ENCODE measurements around the gene NFIC. TPM values are rescaled to one million over a fixed set of nuclear protein-coding genes. Genes with fewer than 3 reads are reported as not detected.

Gene NFIC
- total RNA-seq, 4 donors from 2014 or later, result 76.2 to 183 (median 132) TPM

DNA sequence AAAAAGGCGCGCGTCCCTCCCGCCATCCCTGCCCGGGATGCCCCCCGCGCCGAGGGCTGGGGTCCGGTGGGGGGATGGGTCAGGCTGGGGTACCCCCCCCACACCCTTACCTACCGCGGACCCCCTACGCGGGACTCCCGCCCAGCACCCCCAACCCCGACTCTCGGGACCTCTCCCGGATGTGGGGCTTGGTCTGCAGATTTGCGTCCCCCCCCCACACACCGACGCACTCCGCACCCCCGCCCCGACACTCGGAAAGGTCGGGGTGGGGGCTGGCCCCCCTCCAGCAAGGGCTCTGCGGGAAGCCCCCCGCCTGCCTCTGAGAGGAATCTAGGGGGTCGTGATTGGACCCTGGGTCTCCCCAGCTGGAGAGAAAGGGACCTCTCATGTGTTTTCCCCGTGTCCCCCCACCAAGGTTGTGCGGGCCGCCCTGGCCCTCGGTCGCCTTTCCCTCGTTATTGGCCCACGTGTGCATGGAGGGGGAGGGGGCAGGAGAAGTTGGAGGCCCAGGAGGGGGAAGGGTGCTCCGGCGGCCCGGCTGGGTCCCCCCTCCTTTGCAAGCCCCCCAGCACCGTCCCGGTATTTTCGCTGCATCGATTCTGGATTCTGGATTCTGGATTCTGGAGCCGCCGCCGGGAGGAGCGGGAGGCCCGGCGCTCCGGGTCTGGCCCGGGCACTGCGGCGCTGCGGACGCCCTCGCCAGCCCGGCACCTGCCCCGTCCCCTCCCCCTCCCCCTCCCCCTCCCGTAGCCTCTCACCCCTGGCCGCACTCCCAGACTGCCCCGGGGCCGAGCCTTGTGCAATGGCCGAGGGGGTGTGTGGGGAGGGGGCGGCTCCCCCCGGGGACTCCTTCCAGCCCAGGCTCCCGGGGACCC lies 607 bp downstream of the NFIC start:
- peak overlapping the region; percentile 98 to 99 (median 98) for H3K27ac ChIP-seq
- DNase-seq, result peak; percentile 64 to 65
- peak in 1 of 2 donors; percentile 45 for TF ChIP-seq POLR2A (IDR thresholded peaks at IDR 0.05)
- TF ChIP-seq, protein P1, sequence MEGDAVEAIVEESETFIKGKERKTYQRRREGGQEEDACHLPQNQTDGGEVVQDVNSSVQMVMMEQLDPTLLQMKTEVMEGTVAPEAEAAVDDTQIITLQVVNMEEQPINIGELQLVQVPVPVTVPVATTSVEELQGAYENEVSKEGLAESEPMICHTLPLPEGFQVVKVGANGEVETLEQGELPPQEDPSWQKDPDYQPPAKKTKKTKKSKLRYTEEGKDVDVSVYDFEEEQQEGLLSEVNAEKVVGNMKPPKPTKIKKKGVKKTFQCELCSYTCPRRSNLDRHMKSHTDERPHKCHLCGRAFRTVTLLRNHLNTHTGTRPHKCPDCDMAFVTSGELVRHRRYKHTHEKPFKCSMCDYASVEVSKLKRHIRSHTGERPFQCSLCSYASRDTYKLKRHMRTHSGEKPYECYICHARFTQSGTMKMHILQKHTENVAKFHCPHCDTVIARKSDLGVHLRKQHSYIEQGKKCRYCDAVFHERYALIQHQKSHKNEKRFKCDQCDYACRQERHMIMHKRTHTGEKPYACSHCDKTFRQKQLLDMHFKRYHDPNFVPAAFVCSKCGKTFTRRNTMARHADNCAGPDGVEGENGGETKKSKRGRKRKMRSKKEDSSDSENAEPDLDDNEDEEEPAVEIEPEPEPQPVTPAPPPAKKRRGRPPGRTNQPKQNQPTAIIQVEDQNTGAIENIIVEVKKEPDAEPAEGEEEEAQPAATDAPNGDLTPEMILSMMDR (IDR thresholded peaks at IDR 0.05), result no peak
- H3K4me3 ChIP-seq (replicated peaks in 1 of 3), result peak overlapping the region; percentile 62 to 96 (median 92)
- intact Hi-C loops (cut with DNase I), result loop anchor here (5.0 kb wide), 1 partner anchor 35 kb away; no protein-coding TSS in a partner anchor
- 0 to 7% methylated on average over 3 to 17 of the region's 65 CpGs for WGBS, 2 donors
- H3K4me1 ChIP-seq, result peaks cover 48 to 50% of the 10 kb centered on the region in 2 donors
- H3K27me3 ChIP-seq, result no peaks in the 10 kb centered on the region
- H3K9me3 ChIP-seq, result no peaks in the 10 kb centered on the region
- no peaks in the 10 kb centered on the region for H3K36me3 ChIP-seq

DNA sequence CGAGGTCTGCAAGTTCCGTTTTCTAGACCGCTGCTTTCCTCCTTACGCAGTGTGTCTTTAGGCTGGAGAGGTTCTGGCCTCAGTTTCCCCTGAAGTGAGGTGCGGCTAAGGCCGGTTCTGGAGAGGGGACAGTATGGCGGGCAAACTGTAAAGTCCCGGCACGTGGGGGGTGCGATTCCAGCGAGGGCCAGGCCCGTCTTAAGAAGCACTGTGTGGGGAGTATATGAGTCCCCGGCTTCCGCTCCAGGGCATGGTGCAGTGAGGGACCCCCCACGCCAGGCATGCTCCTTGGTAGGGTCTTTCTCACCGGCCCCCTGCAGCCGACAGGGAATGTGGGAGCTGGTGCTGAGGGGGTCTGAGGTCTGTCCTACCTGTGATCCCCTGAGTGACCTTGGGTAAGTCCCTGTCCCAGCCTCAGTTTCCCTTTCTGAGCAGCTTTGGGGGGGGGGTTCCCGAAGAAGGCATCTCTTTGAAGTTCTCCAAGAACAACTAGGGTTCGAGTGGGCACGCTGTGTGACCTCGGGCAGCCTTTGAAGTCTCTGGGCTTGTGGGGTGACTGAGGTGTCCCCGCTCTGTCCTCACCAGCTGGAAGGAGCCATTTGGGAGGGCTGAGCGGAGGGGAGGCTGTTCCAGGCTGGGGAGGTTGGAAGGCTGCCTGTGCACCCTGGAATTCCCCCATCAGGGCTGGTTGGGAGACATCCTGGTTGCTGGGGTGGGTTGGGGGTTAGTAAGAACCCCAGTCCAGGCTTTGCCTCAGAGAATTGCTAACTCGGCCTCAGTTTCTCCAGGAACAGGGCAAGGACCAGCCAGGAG lies 1.5 kb downstream of the NFIC start:
- Histone ChIP-seq H3K36me3 (no peaks in the 10 kb centered on the region), H3K27ac (peak overlapping the region; percentile 98 to 99 (median 98)), H3K4me3 (replicated peaks in 1 of 3) (peak overlapping the region; percentile 62 to 96 (median 92)), H3K9me3 (no peaks in the 10 kb centered on the region), H3K27me3 (no peaks in the 10 kb centered on the region), H3K4me1 (peaks cover 50 to 54% of the 10 kb centered on the region in 2 donors)
- no peak for DNase-seq
- intact Hi-C loops (cut with DNase I), result loop anchor here (5.0 kb wide), 1 partner anchor 34 kb away; no protein-coding TSS in a partner anchor
- no peak for TF ChIP-seq POLR2A (IDR thresholded peaks at IDR 0.05)
- TF ChIP-seq, protein P1 (IDR thresholded peaks at IDR 0.05), result no peak
- 34 to 41% methylated on average over 7 to 24 of the region's 24 CpGs for WGBS, 2 donors

DNA sequence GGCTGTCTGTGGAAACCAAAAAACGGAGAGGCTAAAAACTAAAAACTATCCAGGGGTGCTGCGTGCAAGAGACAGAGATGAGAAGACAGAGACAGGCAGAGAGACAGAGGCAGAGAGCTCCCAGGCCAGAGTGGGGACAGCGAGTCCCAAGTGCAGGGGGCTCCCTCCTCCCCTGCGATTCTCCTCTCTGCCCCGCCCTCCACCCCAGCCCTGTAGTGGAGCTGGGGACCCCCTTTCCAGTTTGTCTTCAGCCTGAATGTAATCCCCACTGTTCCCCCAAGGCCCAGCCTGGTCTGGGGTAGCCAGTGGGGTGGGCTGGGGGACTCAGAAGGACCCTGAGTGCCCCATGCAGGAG lies 2.0 kb downstream of the NFIC start:
- H3K4me3 ChIP-seq (replicated peaks in 1 of 3), result peak overlapping the region in 1 of 3 donors; percentile 96
- H3K27me3 ChIP-seq, result no peaks in the 10 kb centered on the region
- DNase-seq, result no peak
- no peak for TF ChIP-seq POLR2A (IDR thresholded peaks at IDR 0.05)
- TF ChIP-seq, protein P1 (IDR thresholded peaks at IDR 0.05), result no peak
- intact Hi-C loops (cut with DNase I), result loop anchor here (5.0 kb wide), 1 partner anchor 34 kb away; no protein-coding TSS in a partner anchor
- H3K36me3 ChIP-seq, result no peaks in the 10 kb centered on the region
- 43% methylated on average over 5 of the region's 5 CpGs for WGBS, 2 donors
- peaks cover 50 to 54% of the 10 kb centered on the region in 2 donors for H3K4me1 ChIP-seq
- H3K27ac ChIP-seq, result peak overlapping the region; percentile 98 to 99 (median 98)
- H3K9me3 ChIP-seq, result no peaks in the 10 kb centered on the region

DNA sequence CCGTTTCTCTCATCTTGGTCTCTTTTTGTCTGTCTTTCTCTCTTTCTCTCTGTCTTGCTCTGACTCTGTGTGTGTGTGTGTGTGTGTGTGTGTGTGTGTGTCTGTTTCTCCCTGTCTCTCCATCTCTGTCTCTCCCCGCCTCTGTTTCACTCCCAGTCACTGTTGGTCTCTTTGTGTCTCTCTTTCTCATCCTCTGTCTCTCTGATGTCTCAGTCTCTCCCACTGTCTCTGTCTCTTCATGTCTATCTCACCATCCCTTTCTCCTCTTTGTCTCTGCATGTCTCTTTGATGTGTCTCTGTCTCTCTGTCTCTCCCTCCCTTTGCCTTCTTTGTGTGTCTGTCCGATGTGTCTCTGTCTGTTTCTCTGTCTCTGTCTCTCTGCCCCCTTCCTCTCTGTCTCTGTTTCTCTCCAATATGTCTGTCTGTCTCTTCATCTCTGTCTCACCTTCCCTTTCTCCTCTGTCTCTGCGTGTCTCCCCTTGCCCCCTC lies 2.5 kb downstream of the NFIC start:
- DNase-seq, result no peak
- H3K27ac ChIP-seq, result peak overlapping the region; percentile 98 to 99 (median 98)
- H3K36me3 ChIP-seq, result no peaks in the 10 kb centered on the region
- H3K4me1 ChIP-seq, result peaks cover 50 to 54% of the 10 kb centered on the region in 2 donors
- 59 to 65% methylated on average over 4 of the region's 4 CpGs for WGBS, 2 donors
- no peaks in the 10 kb centered on the region for H3K27me3 ChIP-seq
- H3K9me3 ChIP-seq, result no peaks in the 10 kb centered on the region
- peak overlapping the region in 2 of 3 donors; percentile 9 to 12 for H3K4me3 ChIP-seq (replicated peaks in 1 of 3)
- TF ChIP-seq, protein P1 (IDR thresholded peaks at IDR 0.05), result no peak
- no peak for TF ChIP-seq POLR2A (IDR thresholded peaks at IDR 0.05)
- intact Hi-C loops (cut with DNase I), result loop anchor here (5.0 kb wide), 1 partner anchor 33 kb away; no protein-coding TSS in a partner anchor
